Caco-2 (cell line): Measurements from ENCODE around the gene BCCIP. TPM values are rescaled to one million over a fixed set of nuclear protein-coding genes. Genes with fewer than 3 reads are reported as not detected.
A peak's percentile ranks its signal among the peaks of the same experiment; 100 is the strongest.

ENCODE experiments used
- BruUV-seq: library from RNA; stranded (reverse); fragments of 400-500 nt; replicated peaks from 2 replicates; lab custom pipeline; 2021; lab: Mats Ljungman, UMichigan
- CTCF ChIA-PET: fragments of 300-600 bp; sonication (Branson Sonifier 250); formaldehyde crosslinking; loops from one replicate; lab custom pipeline; 2022; ENCODE audit warnings: antibody characterized with exemption; lab: Charles Lee
- POLR2A ChIA-PET: fragments of 300-600 bp; sonication (Branson Sonifier 250); formaldehyde crosslinking; loops from one replicate; lab custom pipeline; 2022; ENCODE audit warnings: antibody characterized with exemption; lab: Charles Lee
- DNase-seq, 2 experiments: peaks; one replicate each; pipeline versions ENCODE4 v3.0.0 to v3.0.0-alpha.2; 2020 to 2022
- H3K27me3 ChIP-seq: replicated peaks from 2 replicates; pipeline ENCODE4 v1.6.0; 2011; ENCODE audit warnings: low read length; ENCODE audit not compliant: control insufficient read depth, insufficient read depth
- H3K36me3 ChIP-seq: 2 replicates; pipeline ENCODE4 v1.5.1; 2011; ENCODE audit warnings: low read length; ENCODE audit not compliant: control insufficient read depth, insufficient read depth
- H3K4me1 ChIP-seq: fragments of 250-450 bp; sonication (Bioruptor Pico); 2 replicates; pipeline ENCODE4 v1.5.1; 2020; ENCODE audit warnings: mild to moderate bottlenecking
- H3K4me3 ChIP-seq: 2 replicates; pipeline ENCODE4 v1.5.1; 2011; ENCODE audit warnings: low read depth, mild to moderate bottlenecking, control low read depth, low read length
- H3K9me3 ChIP-seq: fragments of 250-450 bp; sonication (Bioruptor Pico); 2 replicates; pipeline ENCODE4 v1.5.1; 2020; ENCODE audit warnings: mild to moderate bottlenecking, moderate library complexity
- H3K27ac Mint-ChIP-seq: one replicate; pipeline ENCODE4 v1.8.0; 2022; ENCODE audit warnings: mixed read lengths; ENCODE audit not compliant: unreplicated experiment
- H3K27me3 Mint-ChIP-seq: one replicate; pipeline ENCODE4 v1.8.0; 2022; ENCODE audit warnings: mixed read lengths; ENCODE audit not compliant: insufficient read depth, unreplicated experiment
- H3K36me3 Mint-ChIP-seq: one replicate; pipeline ENCODE4 v1.8.0; 2022; ENCODE audit warnings: mild to moderate bottlenecking, mixed read lengths; ENCODE audit not compliant: insufficient read depth, unreplicated experiment
- H3K4me1 Mint-ChIP-seq: one replicate; pipeline ENCODE4 v1.8.0; 2022; ENCODE audit warnings: low read depth, mixed read lengths; ENCODE audit not compliant: unreplicated experiment
- H3K4me3 Mint-ChIP-seq: one replicate; pipeline ENCODE4 v1.8.0; 2022; ENCODE audit warnings: mild to moderate bottlenecking, moderate library complexity, mixed read lengths; ENCODE audit not compliant: unreplicated experiment
- H3K9me3 Mint-ChIP-seq: one replicate; pipeline ENCODE4 v1.8.0; 2022; ENCODE audit warnings: mixed read lengths; ENCODE audit not compliant: unreplicated experiment
- CTCF ChIP-seq, 2 experiments: fragments of 200-600 bp in 1 of 2; IDR thresholded peaks; 1 replicate in 1 of 2; 2 replicates in 1 of 2; pipeline versions ENCODE4 v1.5.1 to v1.8.0; 2011 to 2022; ENCODE audit warnings: antibody characterized with exemption in 1 of 2, control low read depth in 1 of 2, inconsistent platforms in 1 of 2, low read depth in 1 of 2, low read length in 1 of 2, mild to moderate bottlenecking in 1 of 2, moderate library complexity in 1 of 2; ENCODE audit not compliant: insufficient read depth in 1 of 2, severe bottlenecking in 1 of 2, unreplicated experiment in 1 of 2
- intact Hi-C: fragments of 100-400 bp; cut with micrococcal nuclease; formaldehyde crosslinking; loops from one replicate; pipeline ENCODE4 v1.10.0; 2022; ENCODE audit not compliant: unreplicated experiment
- total RNA-seq: library from RNA; stranded (reverse); gene quantifications from 2 replicates; pipeline ENCODE4 v1.2.3, GENCODE V29; 2022

Gene BCCIP
- total RNA-seq, 1 experiment from 2014 or later, result 91.2 TPM

GRCh38 chr10:125778556-125778955 is 44.8 kb upstream of the BCCIP start:
- BruUV-seq, result no TSS peak
- no peaks in the 10 kb centered on the region for H3K4me1 Mint-ChIP-seq
- intact Hi-C loops, result no loop called here
- TF ChIP-seq CTCF (IDR thresholded peaks at IDR 0.05; ENCODE audit: insufficient read depth in 1 of 2, low read depth in 1 of 2, low read length in 1 of 2, severe bottlenecking in 1 of 2, unreplicated experiment in 1 of 2), result no peak
- H3K36me3 ChIP-seq, result no peaks in the 10 kb centered on the region
- H3K27me3 Mint-ChIP-seq, result peaks cover 9% of the 10 kb centered on the region
- H3K27me3 ChIP-seq, result no peaks in the 10 kb centered on the region
- no peaks in the 10 kb centered on the region for H3K4me1 ChIP-seq
- H3K4me3 Mint-ChIP-seq, result no peak overlapping the region
- H3K9me3 ChIP-seq, result no peaks in the 10 kb centered on the region
- no peak overlapping the region for H3K4me3 ChIP-seq
- no peak for DNase-seq
- POLR2A ChIA-PET, result no interaction called here
- H3K36me3 Mint-ChIP-seq, result peaks cover 5% of the 10 kb centered on the region
- H3K9me3 Mint-ChIP-seq, result peaks cover 19% of the 10 kb centered on the region
- CTCF ChIA-PET, result no interaction called here
- peak overlapping the region; percentile 32 for H3K27ac Mint-ChIP-seq

DNA sequence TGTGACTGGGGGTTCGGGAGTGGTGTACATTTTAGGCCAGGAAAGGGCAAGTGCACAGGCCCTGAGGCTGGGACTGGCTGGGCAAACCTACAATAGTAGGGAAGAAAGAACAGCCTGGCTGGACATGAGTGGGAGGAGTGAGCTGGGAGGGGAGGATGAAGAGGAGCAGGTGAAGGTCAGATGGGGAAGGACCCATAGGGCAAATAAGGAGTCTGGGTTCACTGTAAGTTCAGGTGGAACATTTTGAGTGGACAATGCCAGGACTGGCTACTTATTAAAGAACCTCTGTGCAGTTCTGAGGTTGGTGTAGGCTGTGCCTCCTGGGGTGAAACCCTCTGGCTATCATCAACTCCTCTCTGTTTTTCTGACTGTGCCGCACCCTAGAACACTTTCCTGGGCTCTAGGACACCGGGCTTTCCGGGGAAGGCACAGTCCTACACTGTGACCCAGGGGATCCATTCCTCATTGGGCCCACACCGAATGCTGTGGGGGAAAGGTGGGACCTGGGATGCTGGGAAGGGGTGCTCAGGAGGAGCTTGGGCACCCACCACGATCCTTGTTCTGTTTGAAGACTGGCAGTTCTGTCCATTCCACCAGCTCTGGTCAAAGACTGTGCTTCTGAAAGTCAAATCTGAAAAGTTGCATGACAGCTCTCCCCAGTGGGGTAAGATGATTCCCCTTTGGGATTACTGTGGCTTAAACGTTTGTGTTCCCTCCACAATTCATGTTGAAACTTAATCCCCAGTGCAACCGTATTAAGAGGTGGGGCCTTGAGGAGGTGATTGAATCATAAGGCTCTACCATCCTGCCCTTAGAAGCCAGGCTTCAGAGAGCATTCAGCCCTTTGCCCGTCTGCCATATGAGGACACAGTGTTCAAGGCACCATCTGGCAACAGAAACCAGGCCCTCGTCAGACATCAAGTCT is 43.7 kb upstream of the BCCIP start:
- no peaks in the 10 kb centered on the region for H3K36me3 ChIP-seq
- H3K4me3 Mint-ChIP-seq, result no peak overlapping the region
- H3K4me1 ChIP-seq, result no peaks in the 10 kb centered on the region
- peaks cover 19% of the 10 kb centered on the region for H3K9me3 Mint-ChIP-seq
- intact Hi-C loops, result no loop called here
- peaks cover 9% of the 10 kb centered on the region for H3K27me3 Mint-ChIP-seq
- no peak for DNase-seq
- no peak overlapping the region for H3K4me3 ChIP-seq
- no peaks in the 10 kb centered on the region for H3K4me1 Mint-ChIP-seq
- H3K27ac Mint-ChIP-seq, result no peak overlapping the region
- TF ChIP-seq CTCF (IDR thresholded peaks at IDR 0.05; ENCODE audit: insufficient read depth in 1 of 2, low read depth in 1 of 2, low read length in 1 of 2, severe bottlenecking in 1 of 2, unreplicated experiment in 1 of 2), result no peak
- no TSS peak for BruUV-seq
- no peaks in the 10 kb centered on the region for H3K9me3 ChIP-seq
- POLR2A ChIA-PET, result no interaction called here
- H3K27me3 ChIP-seq, result no peaks in the 10 kb centered on the region
- no peaks in the 10 kb centered on the region for H3K36me3 Mint-ChIP-seq
- CTCF ChIA-PET, result no interaction called here

DNA sequence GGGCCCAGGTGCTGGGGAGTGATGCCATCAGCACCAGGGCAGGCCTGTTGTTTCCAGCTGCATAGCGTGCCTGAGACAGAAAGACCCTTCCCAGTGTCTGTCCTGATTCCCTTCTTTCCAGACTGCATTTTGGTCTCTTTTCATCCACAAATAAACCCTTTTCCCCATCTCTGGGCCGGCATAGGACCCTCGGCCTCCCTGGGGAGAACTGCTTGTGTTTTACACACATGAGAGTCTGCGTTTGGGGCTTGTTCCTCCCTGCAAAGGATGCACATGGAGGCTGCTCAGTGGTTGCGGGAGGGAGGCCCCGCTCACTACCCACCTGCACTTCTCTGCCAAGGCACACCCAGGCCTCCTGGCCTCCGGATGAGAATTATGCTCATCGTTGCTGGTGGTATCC is 42.0 kb upstream of the BCCIP start:
- intact Hi-C loops, result no loop called here
- ChIA-PET CTCF (no interaction called here), POLR2A (no interaction called here)
- H3K9me3 ChIP-seq, result no peaks in the 10 kb centered on the region
- Mint-ChIP-seq H3K27ac (no peak overlapping the region), H3K9me3 (peaks cover 19% of the 10 kb centered on the region), H3K27me3 (peaks cover 9% of the 10 kb centered on the region), H3K4me3 (no peak overlapping the region), H3K4me1 (no peaks in the 10 kb centered on the region), H3K36me3 (no peaks in the 10 kb centered on the region)
- no peaks in the 10 kb centered on the region for H3K4me1 ChIP-seq
- no peaks in the 10 kb centered on the region for H3K36me3 ChIP-seq
- TF ChIP-seq CTCF (IDR thresholded peaks at IDR 0.05; ENCODE audit: insufficient read depth in 1 of 2, low read depth in 1 of 2, low read length in 1 of 2, severe bottlenecking in 1 of 2, unreplicated experiment in 1 of 2), result no peak
- no peak overlapping the region for H3K4me3 ChIP-seq
- no peaks in the 10 kb centered on the region for H3K27me3 ChIP-seq
- BruUV-seq, result no TSS peak
- no peak for DNase-seq
